Activated CD8-positive, alpha-beta memory T cell treated with anti-CD3 and anti-CD28 coated beads, Interleukin-2, amount 50 U/mL, for 4 hours (primary cell): ENCODE data around the gene EIPR1.
A peak's percentile ranks its signal among the peaks of the same experiment; 100 is the strongest.

ENCODE experiments used
- DNase-seq: peaks from one replicate; pipeline ENCODE4 v3.0.0-alpha.2; 2020

The EIPR1 gene

GRCh38 chr2:3377612-3378432 lies at the start of gene EIPR1:
Gene EIPR1, minus strand, starts transcription at chr2:3377818. Its CDS starts 129 bp downstream, at chr2:3377689.
- peak; percentile 94 for DNase-seq

DNA sequence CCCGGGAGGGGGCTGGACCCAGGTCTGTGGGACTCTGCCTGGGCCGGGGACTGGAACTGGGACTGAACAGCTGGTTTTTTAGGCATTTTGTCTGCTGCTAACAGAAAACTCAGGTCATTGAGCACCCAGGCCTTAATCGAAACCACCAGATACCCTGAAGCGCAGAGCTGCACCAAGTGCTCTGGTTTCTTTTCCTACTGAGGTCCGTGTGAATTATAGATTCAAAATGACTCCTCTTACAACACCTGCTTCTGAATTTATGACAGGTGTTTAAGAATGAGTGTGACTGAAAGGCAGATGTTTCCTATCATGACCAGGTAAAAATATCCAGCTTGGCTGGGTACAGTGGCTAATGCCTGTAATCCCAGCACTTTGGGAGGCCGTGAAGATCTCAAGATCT lies 49.7 kb upstream of the EIPR1 start:
- DNase-seq: no peak

DNA sequence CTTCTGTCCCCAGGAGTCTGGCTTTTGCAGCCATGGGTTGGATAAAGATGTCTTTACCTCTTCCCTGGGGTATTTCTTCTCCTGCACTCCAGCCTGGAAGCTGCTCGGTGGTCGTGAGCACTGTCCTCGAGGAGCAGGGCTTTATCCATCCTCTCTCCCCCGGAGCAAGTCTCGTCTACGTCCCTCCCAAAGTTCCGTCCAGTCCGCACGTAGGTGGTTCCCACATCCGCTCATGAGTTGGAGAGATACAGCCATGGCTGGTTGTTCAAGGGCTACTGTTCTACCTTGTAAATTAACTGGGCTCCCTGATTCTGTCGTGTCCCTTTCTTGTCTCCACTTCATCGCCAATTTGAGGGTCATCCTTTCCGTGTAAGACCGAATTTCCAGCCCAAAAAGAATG lies 49.0 kb upstream of the EIPR1 start:
- DNase-seq: no peak

GRCh38 chr2:3424171-3424795 lies 46.7 kb upstream of the EIPR1 start:
- no peak for DNase-seq

DNA sequence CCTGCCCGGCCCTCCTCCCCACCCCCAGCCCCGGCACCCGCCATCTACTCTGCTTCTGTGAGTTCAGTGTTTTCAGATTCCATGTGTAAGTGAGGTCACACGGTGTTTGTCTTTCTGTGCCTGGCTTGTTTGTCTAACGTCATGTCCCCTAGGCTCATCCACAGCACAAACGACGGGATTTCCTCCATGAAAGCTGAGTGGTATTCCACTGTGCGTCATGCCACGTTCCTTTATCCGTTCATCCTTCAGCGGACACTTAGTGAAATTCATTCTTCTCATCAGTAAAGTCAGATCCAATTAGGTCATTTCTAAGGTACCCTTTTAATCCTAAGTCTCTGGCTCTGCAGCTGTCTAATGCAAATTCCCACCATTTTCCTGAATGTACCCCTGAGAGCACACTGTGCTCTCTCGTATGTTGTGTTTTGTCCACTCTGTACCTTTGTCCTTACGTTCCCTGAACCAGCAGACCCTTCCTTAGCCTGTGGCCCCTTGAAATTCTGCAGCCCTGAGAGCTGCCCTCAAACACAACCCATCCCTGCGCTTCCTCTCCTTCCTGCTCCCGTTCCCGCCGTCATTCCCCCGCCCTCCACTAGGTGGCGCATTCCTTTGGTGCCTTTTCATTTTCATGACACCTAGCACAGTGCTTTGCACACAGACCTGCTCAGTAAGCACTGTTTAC lies 46.0 kb upstream of the EIPR1 start:
- DNase-seq: peak; percentile 74

- no peak for DNase-seq
Measured at GRCh38 chr2:3422161-3422779, 44.7 kb upstream of the EIPR1 start.

- no peak for DNase-seq
Measured at GRCh38 chr2:3421580-3421979, 44.0 kb upstream of the EIPR1 start.

DNA sequence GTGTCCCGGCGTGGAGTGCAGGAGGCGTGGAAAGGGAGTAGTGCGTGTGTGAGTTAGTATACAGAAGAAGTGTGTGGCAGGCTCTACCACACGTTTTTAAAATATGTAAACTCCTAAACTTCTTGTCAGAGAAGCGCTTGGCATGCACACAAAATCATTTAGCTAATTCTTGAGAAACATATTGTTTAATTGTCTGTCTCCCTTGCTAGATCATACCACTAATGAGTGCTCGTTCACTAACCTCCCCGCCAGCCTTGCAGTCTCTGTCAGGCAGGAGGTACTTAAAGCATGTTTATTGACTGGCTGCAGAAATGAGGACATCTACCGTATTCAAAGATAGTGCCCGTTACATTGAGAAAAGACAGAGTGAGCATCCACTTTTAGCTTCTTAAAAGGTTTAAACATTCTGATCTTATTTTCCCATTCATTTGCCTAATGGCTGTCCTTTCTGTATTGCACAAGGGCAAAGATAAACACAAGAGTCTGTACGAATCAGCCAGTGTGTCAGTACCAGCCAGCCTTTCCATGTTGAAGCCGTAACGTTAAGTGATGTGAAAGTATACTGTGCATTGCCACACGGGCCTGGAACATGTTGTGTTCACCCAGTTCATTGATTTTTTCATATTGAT lies 43.3 kb upstream of the EIPR1 start:
- DNase-seq: no peak

DNA sequence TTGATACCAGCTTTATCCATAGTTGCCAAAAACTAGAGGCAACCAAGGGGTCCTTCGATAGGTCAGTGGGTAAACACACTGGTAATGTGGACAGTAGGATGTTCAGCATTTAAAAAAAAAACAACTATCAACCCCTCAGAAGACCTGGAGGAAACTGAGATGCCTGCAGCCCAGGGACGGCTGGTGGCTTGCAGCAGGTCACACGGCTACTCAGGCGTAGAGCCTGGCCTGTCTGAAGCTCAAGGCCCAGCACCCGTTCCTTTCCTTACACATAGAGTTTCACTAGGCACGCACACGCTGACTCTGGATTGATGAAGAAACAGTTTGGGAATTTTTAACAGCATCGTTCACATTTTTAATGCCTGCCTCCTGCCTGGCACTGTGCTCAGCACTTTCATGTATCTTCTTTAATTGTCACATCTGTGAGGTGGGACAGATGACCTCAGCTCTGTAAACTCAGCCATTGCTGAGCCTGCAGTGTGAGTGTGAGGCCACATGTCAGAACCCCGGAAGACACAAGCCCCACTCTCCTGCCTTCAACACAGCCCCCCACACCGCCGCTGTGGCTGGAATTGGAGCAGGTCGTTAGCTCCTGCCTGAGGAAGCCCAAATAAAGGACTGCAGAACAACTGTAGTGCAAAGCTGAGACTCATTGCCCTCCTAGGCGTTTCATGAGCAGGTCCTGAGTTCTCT lies 42.6 kb upstream of the EIPR1 start:
- DNase-seq: no peak

GRCh38 chr2:3418766-3419404 lies 41.3 kb upstream of the EIPR1 start:
- DNase-seq: no peak

GRCh38 chr2:3414133-3414860 lies 36.7 kb upstream of the EIPR1 start:
- DNase-seq: no peak

DNA sequence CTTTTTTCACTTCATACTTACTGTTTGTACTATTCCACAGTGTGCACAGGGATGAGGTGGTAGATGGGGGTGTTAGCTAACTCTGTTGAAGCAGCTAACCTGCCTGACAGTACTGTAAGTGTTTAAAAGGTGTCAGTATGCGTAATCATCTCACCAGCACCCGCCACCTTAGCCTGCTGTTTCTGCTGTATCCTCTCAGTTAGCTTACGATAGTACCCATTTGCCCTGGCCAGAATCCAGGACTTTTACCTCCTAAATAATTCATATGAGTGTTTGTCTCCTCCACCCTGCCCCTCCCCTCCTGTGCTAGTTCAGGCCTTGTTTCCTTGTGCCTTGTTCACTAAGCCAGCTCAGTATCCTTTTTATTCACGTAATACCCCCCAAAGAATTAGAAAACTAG lies 36.1 kb upstream of the EIPR1 start:
- no peak for DNase-seq

DNA sequence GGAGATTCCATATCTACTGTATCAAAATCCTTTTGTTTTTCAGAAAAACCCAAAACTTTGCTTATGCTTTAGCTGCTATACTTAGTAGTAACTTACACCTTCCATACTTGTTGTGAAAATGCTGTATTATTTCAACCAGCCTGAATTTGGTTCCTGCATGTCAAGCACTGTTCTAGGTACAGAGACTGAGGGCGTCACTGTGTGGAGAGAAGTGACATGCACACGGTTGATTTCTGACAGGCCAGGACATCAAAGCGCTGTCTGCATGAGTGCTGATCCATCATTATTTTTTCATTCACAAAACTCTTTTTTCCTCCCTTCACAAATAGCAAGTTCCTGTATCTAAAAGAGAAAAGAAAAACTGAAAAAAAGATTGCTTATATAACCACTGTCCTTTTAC lies 33.5 kb upstream of the EIPR1 start:
- no peak for DNase-seq

GRCh38 chr2:3409627-3410170 lies 32.1 kb upstream of the EIPR1 start:
- no peak for DNase-seq

- no peak for DNase-seq
Measured at GRCh38 chr2:3408781-3409180, 31.2 kb upstream of the EIPR1 start.

- DNase-seq: no peak
Measured at GRCh38 chr2:3406501-3406900, 28.9 kb upstream of the EIPR1 start.

DNA sequence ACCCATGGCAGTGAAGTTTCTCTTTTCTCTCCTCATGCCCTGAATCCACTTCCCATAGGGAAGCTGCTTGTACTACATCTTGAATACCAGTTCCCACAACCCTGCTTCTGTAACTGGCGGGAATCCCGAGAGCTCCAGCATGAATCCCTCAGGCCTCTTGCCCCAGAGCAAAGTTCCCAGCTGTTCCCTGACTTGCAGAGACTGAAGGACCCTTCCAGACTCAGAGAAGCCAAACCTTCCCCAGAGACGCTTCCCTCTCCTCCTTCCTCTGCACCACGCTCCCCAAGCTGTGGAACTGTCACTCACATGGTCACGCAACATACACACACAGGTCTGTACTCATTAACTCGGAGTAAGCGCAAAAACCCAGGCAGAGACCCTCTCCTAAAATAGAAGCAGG lies 28.3 kb upstream of the EIPR1 start:
- DNase-seq: no peak

GRCh38 chr2:3405307-3405706 lies 27.7 kb upstream of the EIPR1 start:
- no peak for DNase-seq

DNA sequence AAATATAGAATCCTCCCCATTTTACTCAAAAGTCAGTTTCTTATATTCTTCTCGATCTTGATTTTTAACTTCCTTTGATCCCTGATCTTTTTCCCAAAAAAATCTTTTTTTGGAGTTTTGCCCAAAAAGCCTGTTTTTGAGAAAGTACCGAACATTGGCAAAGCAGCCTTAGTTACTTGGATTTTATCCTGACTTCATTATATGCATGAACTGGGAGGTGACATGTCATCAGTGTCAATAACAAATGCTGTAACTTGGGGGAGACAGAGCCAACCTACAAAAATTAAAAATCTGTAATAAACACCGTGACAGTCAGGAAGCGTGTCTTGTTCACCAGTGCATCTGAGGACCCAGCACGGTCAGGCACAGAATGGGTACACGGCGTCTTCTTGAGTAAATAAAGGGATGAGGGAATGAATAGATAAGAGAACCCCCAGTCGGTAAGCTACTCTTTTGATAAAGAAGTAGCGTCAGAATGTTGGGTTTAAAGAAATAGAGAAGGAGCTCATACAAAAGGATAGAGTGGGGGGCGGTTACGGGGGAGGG lies 26.8 kb upstream of the EIPR1 start:
- DNase-seq: no peak

GRCh38 chr2:3403587-3404334 lies 26.1 kb upstream of the EIPR1 start:
- no peak for DNase-seq
